GM12878 (cell line): Measurements from ENCODE around the gene ZNF620. TPM values are rescaled to one million over a fixed set of nuclear protein-coding genes. Genes with fewer than 3 reads are reported as not detected.

Experiments
- ATAC-seq: fragments of 200-7000 bp; cut with Tn5 transposase; 3 replicates; pipeline ENCODE4 v1.9.1; 2020; ENCODE audit warnings: mild to moderate bottlenecking, moderate library complexity
- BruUV-seq: library from RNA; stranded (reverse); fragments of 400-500 nt; replicated peaks from 2 replicates; lab custom pipeline; 2021; lab: Mats Ljungman, UMichigan
- CTCF ChIA-PET: fragments of 300-600 bp; sonication (Branson Sonifier 250); formaldehyde crosslinking; extraction: SDS; loops from one replicate; lab custom pipeline; 2021; ENCODE audit warnings: inconsistent platforms; lab: Yijun Ruan, JAX
- POLR2A ChIA-PET: fragments of 350-600 bp; formaldehyde crosslinking; extraction: SDS; loops from one replicate; lab custom pipeline; 2021; ENCODE audit warnings: inconsistent platforms; lab: Charles Lee
- RAD21 ChIA-PET: fragments of 300-600 bp; sonication (Branson Sonifier 250); formaldehyde crosslinking; loops from one replicate; lab custom pipeline; 2023; ENCODE audit warnings: antibody characterized with exemption; ENCODE audit not compliant: unreplicated experiment; lab: Charles Lee
- SMC1A ChIA-PET: fragments of 300-600 bp; sonication (Branson Sonifier 250); formaldehyde crosslinking; loops from one replicate; lab custom pipeline; 2023; ENCODE audit not compliant: unreplicated experiment, uncharacterized antibody; lab: Charles Lee
- DNase-seq: peaks from one replicate; pipeline ENCODE4 v3.0.0-alpha.2; 2011; ENCODE audit warnings: low read depth, low spot score
- FAIRE-seq: peaks from 3 replicates; lab custom pipeline; 2011; peaks lifted over from hg19 to GRCh38; lab: Jason Lieb, UNC
- H2AFZ ChIP-seq: 2 replicates; pipeline ENCODE4 v1.6.0; 2011; ENCODE audit warnings: low read depth, low read length, control low read depth; ENCODE audit not compliant: control insufficient read depth
- H3K27ac ChIP-seq: 2 replicates; pipeline ENCODE4 v1.5.1; 2011; ENCODE audit warnings: control low read depth; ENCODE audit not compliant: control insufficient read depth, insufficient read depth
- H3K27me3 ChIP-seq, 2 experiments: replicated peaks in 1 of 2; 2 replicates each; pipeline versions ENCODE4 v1.6.0 to v1.6.1; 2011; ENCODE audit warnings: low read length in 1 of 2; ENCODE audit not compliant: control insufficient read depth in 2 of 2, insufficient read depth in 2 of 2
- H3K36me3 ChIP-seq, 2 experiments: 2 replicates each; pipeline ENCODE4 v1.5.1; 2011; ENCODE audit warnings: low read length in 1 of 2; ENCODE audit not compliant: control insufficient read depth in 2 of 2, insufficient read depth in 2 of 2
- H3K4me1 ChIP-seq: 2 replicates; pipeline ENCODE4 v1.6.1; 2011; ENCODE audit warnings: mild to moderate bottlenecking, low read length, moderate library complexity, mixed read lengths; ENCODE audit not compliant: control insufficient read depth, insufficient read depth
- H3K4me2 ChIP-seq: 2 replicates; pipeline ENCODE4 v1.6.0; 2011; ENCODE audit warnings: control low read depth; ENCODE audit not compliant: control insufficient read depth, insufficient read depth
- H3K4me3 ChIP-seq: fragments of 200-600 bp; sonication (generic); 2 replicates; pipeline ENCODE4 v1.5.1; 2016
- H3K79me2 ChIP-seq: 2 replicates; pipeline ENCODE4 v1.6.0; 2011; ENCODE audit warnings: low read length; ENCODE audit not compliant: control insufficient read depth, insufficient read depth
- H3K9ac ChIP-seq: 2 replicates; pipeline ENCODE4 v1.8.0; 2011; ENCODE audit warnings: low read length, control low read depth, mixed read lengths; ENCODE audit not compliant: control insufficient read depth, insufficient read depth
- H3K9me3 ChIP-seq: replicated peaks from 3 replicates; pipeline ENCODE4 v1.5.1; 2011; ENCODE audit warnings: mild to moderate bottlenecking, low read length; ENCODE audit not compliant: control insufficient read depth, insufficient read depth
- H4K20me1 ChIP-seq: 2 replicates; pipeline ENCODE4 v1.6.0; 2011; ENCODE audit not compliant: control insufficient read depth, insufficient read depth
- BACH1 ChIP-seq: fragments of 450-650 bp; IDR thresholded peaks from 2 replicates; pipeline ENCODE4 v1.6.1; 2017; ENCODE audit warnings: mild to moderate bottlenecking, borderline replicate concordance
- JUNB ChIP-seq: IDR thresholded peaks from 2 replicates; pipeline ENCODE4 v1.6.1; 2016; ENCODE audit warnings: antibody characterized with exemption, mild to moderate bottlenecking
- MYB ChIP-seq: fragments of 150-350 bp; IDR thresholded peaks from 2 replicates; pipeline ENCODE4 v1.6.1; 2014; ENCODE audit warnings: mild to moderate bottlenecking, low read depth, low read length, borderline replicate concordance
- MYC ChIP-seq: IDR thresholded peaks from 2 replicates; pipeline ENCODE4 v1.6.1; 2011; ENCODE audit warnings: mild to moderate bottlenecking, low read length, moderate library complexity, inconsistent platforms; ENCODE audit not compliant: insufficient read depth, insufficient replicate concordance, insufficient read length, severe bottlenecking
- SIN3A ChIP-seq: IDR thresholded peaks from 2 replicates; pipeline ENCODE4 v1.6.1; 2012; ENCODE audit warnings: low read depth, low read length, improper control_type of control experiment
- SP1 ChIP-seq: IDR thresholded peaks from one replicate; pipeline ENCODE4 v1.6.1; 2011; ENCODE audit warnings: low read depth, low read length
- ZSCAN29 ChIP-seq: fragments of 450-650 bp; IDR thresholded peaks from 2 replicates; pipeline ENCODE4 v1.6.1; 2017; ENCODE audit warnings: mild to moderate bottlenecking, moderate library complexity
- WGBS: methylation state at CpG from one replicate; pipeline ENCODE4 v1.1.6; 2016; ENCODE audit warnings: low lambda C conversion rate; ENCODE audit not compliant: insufficient replicate concordance, insufficient coverage; ENCODE audit errors: missing lambda C conversion rate; 5-methylcytosine and 5-hydroxymethylcytosine counted together
- in situ Hi-C: fragments of 300-500 bp; cut with MboI; formaldehyde crosslinking; loops from 9 replicates; pipeline ENCODE4 v1.14.3; 2018; ENCODE audit warnings: mixed read lengths
- intact Hi-C: fragments of 100-400 bp; cut with micrococcal nuclease; formaldehyde crosslinking; loops from one replicate; pipeline ENCODE4 v1.14.2; 2022; ENCODE audit not compliant: unreplicated experiment
- polyA plus RNA-seq, 11 experiments: library from polyadenylated mRNA; depleted of rRNA in 4 of 11; unstranded in 6 of 11; stranded (reverse) in 5 of 11; fragments of >200 nt; fragmentation: Nextera tagmentation in 4 of 11; fragmentation: Illumina TruSeq in 1 of 11; extraction: Ambion mirVana in 4 of 11; extraction: Trizol in 1 of 11; gene quantifications; 1 replicate in 1 of 11; 2 replicates in 10 of 11; pipeline versions ENCODE4 v1.2.1 to v1.2.3, GENCODE V29; 2011 to 2016; ENCODE audit warnings: inconsistent platforms in 2 of 11, missing spikeins in 2 of 11, low read depth in 1 of 11
- total RNA-seq, 4 experiments: library from RNA; depleted of rRNA in 3 of 4; stranded (reverse); fragments of >200 nt in 3 of 4; fragmentation: Illumina TruSeq in 1 of 4; extraction: Trizol in 1 of 4; gene quantifications; 2 replicates each; pipeline versions ENCODE4 v1.2.1 to v1.2.3, GENCODE V29; 2013 to 2021

The ZNF620 gene
- total and polyA plus RNA-seq, 10 of the 15 experiments (the other 5 are each of a cell fraction or from before 2014, with no cell fraction given): 1.3 to 4.3 (median 2.2) TPM

- SMC1A ChIA-PET: interaction anchor here (0.9 to 1.3 kb wide), 3 partner anchors 16 to 67 kb away, joined by 3 to 4 read pairs (median 4); partner anchors contain the start of genes RPL14 and ZNF619
- Histone ChIP-seq H2AFZ (peak overlapping the region; percentile 85), H3K4me1 (no peaks in the 10 kb centered on the region), H3K27ac (peak overlapping the region; percentile 48; the same call in 1 of the 2 replicates), H3K36me3 (no peaks in the 10 kb centered on the region), H3K79me2 (peaks cover 8% of the 10 kb centered on the region), H3K27me3 (no peaks in the 10 kb centered on the region), H3K4me3 (peak overlapping the region; percentile 95), H3K9me3 (no peaks in the 10 kb centered on the region), H4K20me1 (no peaks in the 10 kb centered on the region), H3K4me2 (peak overlapping the region; percentile 77), H3K9ac (peak overlapping the region; percentile 89; the same call in 1 of the 2 replicates)
- no peak for TF ChIP-seq SP1
- TF ChIP-seq MYC: no peak
- no peak for TF ChIP-seq MYB
- no peak for TF ChIP-seq ZSCAN29
- TF ChIP-seq BACH1: no peak
- no peak for TF ChIP-seq SIN3A
- TF ChIP-seq JUNB: no peak
- FAIRE-seq: no peak
- POLR2A ChIA-PET: interaction anchor here (0.5 to 2.3 kb wide), 6 partner anchors 11 to 183 kb away, joined by 3 to 12 read pairs (median 4); partner anchors contain the start of genes RPL14, ZNF619 and ZNF620
- ATAC-seq: no peak
- 21% methylated on average over 5 of the region's 5 CpGs for WGBS
- TSS peak; percentile 98 for BruUV-seq
- CTCF ChIA-PET: interaction anchor here (0.5 to 1.8 kb wide), 6 partner anchors 9 to 1920 kb away, joined by 3 to 16 read pairs (median 4); partner anchors contain the start of genes RPL14, ZNF619 and ZNF620
- RAD21 ChIA-PET: interaction anchor here (1.0 to 1.5 kb wide), 2 partner anchors 19 to 66 kb away, joined by 3 to 4 read pairs; partner anchors contain the start of genes RPL14 and ZNF620
- intact Hi-C loops (loop anchor here (5.0 kb wide), 2 partner anchors 47 to 197 kb away; partner anchors contain the start of gene ZNF619), in situ Hi-C loops (no loop called here)
- no peak for DNase-seq
Observed at GRCh38 chr3:40524222-40524567, 18.4 kb downstream of the ZNF620 start.
